ENCODE measurements around the gene C1QTNF9. TPM values are rescaled to one million over a fixed set of nuclear protein-coding genes. Genes with fewer than 3 reads are reported as not detected.
"Not testable (repeated sequence)": the region's sequence is repeated elsewhere in the genome, so short reads cannot be mapped to it uniquely, and the experiment has no call there.

Gene C1QTNF9, protein sequence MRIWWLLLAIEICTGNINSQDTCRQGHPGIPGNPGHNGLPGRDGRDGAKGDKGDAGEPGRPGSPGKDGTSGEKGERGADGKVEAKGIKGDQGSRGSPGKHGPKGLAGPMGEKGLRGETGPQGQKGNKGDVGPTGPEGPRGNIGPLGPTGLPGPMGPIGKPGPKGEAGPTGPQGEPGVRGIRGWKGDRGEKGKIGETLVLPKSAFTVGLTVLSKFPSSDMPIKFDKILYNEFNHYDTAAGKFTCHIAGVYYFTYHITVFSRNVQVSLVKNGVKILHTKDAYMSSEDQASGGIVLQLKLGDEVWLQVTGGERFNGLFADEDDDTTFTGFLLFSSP
- total RNA-seq = not detected

DNA sequence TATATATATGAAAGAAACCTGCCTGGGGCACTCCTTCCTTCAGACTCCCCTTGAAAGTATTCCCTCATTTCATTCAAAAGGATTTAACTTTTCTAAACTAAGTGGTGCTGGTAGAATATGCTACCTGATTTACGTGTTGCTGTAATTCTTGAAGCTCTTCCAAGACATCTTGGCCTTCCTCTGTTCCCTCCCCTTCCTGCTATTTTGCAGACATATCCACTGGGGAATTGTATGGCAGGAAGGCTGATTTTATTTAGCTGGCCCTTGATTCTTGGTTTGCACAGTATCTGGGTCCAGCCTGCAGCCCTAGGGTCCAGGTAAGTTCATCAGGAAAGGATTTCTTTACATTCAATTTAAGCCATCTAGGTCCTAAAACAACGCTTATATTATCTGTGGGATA lies at the start of gene C1QTNF9:
C1QTNF9 (plus strand) TSS at position 281 of the 400 bp plus-strand sequence. CDS start 6,424 bp downstream, outside the sequence.
- ATAC-seq = not testable (repeated sequence)

GRCh38 chr13:24261566-24261965 lies 47.8 kb upstream of the C1QTNF9 start:
- ATAC-seq = no peak

GRCh38 chr13:24263632-24264031 lies 45.7 kb upstream of the C1QTNF9 start:
- ATAC-seq = no peak

GRCh38 chr13:24264976-24265375 lies 44.4 kb upstream of the C1QTNF9 start:
- ATAC-seq = peak; percentile 80

DNA sequence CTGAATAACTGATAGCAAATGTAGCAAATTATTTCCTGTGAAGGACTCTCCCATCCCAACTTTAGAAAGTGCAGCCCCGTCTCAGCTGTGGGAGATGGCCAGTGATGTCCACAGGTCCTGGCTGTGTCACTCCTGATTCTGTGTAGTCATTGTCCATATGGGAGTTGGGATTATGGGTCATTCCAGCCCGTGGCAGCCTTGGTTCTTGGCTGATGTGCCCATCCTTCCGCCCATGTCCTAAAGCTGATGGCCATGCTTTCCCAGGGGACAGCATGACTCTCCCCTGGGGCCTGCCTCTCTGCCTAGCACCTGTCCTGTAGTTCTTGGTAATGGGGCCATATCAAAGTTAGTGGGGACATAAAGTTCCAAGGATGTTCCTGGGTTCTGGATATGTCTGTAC lies 43.9 kb upstream of the C1QTNF9 start:
- no peak for ATAC-seq

DNA sequence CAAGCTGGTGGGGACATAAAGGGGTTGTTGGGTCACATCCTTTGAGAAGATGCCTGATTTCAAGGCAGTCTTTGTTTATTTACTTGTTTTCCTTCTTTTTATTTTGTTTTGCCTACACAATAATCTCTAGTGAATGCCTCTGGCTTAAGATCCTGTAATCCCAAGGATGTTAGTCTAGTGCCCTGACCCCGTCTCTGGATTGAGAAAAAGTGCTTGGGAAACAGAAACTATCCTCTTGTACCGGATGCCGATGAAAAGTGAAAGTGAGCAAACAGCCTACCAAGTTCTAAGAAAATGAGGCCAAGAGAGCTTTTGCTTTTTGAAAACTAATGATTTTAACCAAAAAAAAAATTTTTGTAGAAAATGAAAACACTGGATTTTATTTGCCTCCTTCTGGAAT lies 42.1 kb upstream of the C1QTNF9 start:
- no peak for ATAC-seq

GRCh38 chr13:24267801-24268200 lies 41.6 kb upstream of the C1QTNF9 start:
- ATAC-seq = no peak

DNA sequence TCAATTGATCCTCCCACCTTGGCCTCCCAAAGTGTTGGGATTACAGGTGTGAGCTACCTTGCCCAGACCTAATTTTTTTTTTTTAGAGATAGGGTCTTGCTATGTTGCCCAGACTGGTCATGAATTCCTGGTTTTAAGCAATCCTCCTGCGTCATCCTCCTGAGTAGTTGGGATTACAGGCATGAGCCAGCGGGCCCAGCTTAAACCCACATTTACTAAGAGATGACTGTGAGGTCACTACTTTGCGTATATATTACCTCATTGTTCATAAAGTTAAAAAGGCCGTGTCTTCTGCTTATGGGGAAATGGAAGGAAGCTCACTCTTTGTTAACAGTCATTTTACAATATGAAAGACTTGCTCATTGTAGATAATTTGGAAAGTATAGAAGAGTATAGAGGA lies 39.6 kb upstream of the C1QTNF9 start:
- no peak for ATAC-seq

GRCh38 chr13:24270639-24271141 lies 38.7 kb upstream of the C1QTNF9 start:
- ATAC-seq = peak; percentile 37

GRCh38 chr13:24271231-24271600 lies 38.2 kb upstream of the C1QTNF9 start:
- no peak for ATAC-seq

DNA sequence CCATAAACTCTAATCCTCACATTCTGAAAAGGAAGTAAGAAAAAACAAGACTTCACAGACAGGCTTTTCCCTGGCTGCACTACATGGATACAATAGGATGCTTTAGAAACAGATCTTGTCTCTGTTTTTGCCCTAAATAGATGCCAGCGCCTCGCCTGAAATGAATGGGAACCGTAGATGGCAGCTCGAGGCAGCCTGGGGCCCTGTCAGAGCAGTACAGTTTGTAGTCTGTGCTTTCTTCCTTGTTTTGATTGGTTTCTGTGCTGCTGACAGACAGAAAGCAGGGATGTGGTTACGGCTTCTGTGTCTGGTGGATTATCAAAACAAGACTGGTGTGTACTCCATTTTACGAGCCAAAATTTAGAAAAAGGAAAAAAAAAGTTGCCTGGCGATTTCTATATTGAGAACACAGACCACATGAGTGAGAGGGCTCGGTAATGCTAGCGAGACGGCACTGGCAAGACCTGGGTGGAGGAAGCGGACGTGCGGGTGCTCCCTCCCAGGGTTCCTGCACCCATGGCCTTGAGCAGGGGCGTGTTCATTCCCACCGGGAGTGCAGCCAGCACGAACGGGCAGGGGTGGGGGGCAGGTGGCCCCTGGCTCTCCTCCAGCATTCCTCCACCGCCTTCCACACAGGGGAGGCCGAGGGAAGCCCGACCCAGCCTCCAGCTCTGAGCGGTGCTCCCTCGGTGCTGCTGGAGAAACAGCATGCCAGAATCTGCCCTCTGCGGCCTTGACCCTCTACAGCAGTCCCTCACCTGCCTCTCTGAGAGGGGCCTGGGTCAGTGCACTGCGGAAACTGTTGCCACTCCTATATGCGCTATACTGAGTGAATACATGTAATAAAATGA lies 37.6 kb upstream of the C1QTNF9 start:
- peak; percentile 66 for ATAC-seq

- ATAC-seq = no peak
These were observed 36.8 kb upstream of the C1QTNF9 start for GRCh38 chr13:24272452-24273161.

DNA sequence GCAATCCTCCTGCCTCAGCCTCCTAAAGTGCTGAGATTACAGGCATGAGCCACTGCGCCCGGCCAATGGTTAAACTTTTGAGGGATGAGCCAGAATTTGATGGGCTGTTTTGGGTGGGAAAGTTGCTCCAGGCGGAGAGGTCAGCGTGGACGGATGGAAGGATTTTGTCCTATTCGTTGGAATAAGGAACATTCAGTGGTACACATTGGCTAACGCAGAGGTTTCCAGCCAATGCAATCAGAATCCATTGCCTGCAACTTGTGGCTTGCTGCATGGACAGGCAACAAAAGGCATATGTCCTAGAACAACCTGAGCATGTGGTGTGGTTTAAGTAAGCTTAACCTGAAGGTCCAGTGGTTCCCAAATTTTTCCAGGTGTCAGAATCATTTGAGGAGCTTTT lies 35.5 kb upstream of the C1QTNF9 start:
- no peak for ATAC-seq

DNA sequence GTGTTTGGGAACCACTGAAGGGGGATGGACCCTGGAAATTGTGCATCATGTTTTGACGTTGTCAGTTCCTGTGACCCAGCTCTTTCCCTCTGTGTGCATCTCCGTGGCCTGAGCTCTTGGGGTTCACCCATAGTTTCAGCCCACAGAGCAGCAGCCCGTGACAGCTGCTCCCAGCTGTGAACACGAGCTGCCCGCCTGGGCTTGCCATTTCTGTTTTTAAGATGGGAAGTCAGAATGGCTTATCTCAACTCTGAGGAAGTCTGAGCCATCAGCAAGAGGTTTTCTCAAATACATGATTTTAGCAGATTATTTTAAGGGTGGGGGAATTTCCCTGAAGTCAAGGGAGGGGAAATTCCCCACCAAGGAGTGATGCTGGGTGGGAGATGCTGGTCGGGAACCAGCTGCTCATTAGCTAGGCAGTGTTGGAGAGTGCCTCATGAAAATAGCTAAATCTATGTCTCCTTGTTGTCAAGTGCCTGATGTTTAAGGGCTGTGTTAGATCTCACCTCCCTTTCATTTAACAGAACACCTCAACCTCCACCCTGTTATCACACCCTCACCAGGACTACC lies 34.8 kb upstream of the C1QTNF9 start:
- peak; percentile 40 for ATAC-seq

DNA sequence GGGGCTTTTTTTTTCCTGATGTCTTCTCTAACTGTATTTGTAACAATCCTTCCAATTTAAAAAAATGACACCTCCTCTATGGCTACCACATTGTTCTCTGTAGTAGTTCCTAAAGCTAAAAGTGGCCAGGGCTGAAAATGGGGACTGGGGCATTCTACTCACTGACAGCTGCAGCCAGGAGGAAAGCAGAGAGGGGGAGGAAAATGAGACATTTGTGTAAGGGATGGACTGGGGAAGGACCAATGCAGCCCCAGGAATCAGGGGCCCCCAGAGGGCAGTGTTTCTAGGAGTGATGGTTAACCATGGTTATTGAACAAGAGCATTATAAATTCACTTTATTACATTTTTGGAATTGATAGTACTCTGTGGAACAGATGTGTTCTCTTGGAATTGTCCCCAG lies 34.3 kb upstream of the C1QTNF9 start:
- ATAC-seq = no peak

- no peak for ATAC-seq
These were observed 33.1 kb upstream of the C1QTNF9 start for GRCh38 chr13:24276306-24276705.

DNA sequence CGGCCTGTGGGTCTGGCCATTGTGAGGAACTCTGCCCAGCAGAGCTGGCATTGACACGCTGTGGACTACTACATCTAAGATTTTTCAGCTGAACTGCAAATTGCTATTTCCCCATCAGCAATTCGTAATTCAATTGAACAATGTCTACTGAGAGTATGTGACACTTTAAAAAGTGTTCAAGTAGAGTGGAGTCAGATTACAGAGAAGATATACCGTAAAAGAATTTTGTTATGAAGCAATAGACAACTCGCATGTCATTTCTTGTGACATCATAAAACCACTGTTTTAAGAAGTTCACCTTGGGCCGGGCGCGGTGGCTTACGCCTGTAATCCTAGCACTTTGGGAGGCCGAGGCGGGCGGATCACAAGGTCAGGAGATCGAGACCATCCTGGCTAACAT lies 32.5 kb upstream of the C1QTNF9 start:
- no peak for ATAC-seq

DNA sequence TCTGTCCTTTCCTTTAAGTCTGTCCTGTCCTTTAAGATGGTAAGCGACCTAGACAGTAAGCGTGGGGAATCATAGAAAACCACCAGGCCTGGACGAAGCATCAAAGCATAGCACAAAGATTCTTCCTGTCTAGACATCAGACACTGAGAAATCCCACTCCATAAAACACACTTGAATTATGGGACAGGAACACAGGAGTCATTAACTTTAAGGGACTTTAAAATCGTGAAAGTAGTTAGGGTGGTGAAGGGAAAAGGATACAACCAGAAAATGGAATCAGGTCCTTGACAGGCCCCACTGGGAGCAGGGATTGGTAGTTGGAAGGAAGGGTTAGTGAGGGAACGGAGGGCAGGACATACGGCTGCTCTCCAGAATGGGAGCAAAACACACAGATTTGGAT lies 31.6 kb upstream of the C1QTNF9 start:
- ATAC-seq = no peak

- ATAC-seq = no peak
These were observed 29.9 kb upstream of the C1QTNF9 start for GRCh38 chr13:24279327-24280110.

- peak; percentile 19 for ATAC-seq
These were observed 28.7 kb upstream of the C1QTNF9 start for GRCh38 chr13:24280720-24281119.

DNA sequence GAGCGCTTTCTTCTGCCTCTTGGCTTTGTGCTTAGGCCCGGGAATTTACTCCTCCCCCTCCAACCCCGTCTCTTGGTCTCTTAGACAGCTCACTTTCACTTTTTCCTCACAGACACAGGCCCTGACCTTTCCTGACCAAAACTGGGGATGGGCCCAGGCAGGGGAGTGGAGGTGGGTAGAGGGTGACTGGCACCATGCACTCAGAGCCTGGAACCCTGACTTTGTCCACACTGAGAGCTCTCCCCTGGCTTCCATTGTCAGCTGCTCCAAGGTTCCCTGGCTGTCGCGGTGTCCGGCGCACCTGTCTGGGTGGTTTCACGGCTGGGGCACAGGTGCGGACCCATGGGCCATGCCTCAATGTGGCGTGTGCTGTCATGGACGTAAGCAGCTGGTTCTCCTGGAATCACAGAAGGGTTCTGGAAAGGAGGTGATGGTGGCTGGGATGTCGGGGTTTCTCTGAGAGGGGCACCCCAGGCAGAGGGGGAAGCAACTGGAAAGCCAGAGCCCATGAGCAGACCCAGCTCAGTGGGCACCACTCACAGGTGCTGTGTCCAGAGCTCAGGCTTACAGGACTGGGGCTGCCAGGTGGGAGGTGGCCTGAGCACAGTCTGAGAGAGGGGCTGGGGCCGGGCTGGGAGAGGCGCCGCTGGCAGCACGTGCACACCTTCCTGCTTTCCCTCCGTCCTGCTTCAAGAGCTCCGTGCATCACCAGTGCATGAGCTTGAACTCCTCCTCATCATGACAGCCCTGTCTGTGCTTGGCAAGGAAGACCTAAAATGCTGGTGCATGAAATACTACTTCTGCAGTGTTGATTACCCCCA lies 28.0 kb upstream of the C1QTNF9 start:
- ATAC-seq = no peak
